Measurements from ENCODE around the gene KRT5.

Gene KRT5

GRCh38 chr12:52542785-52543318 lies 22.7 kb upstream of the KRT5 start:
- no peak overlapping the region for H3K27ac ChIP-seq
- no peak for TF ChIP-seq CTCF (conservative IDR thresholded peaks at IDR 0.05)
- TF ChIP-seq ZFX (IDR thresholded peaks at IDR 0.05) = no peak

DNA sequence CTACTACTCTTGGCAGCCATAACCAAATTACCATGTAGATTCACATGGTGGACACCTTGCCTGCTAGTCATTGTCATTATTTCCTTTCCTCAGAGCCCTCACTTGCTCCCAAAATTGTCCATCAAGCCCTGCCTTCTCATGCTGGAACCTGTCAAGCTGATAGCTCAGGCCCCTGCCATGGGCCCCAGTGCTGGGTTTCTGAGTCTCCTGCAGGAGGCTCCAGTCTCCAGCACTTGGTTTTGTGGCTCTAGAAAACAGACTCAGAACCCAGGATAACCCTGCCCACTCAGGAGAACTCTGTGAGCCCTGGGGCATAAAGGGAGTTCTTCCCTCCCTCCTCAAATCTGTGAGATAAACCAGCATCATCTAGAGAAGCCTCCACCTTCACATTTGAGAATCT lies 22.0 kb upstream of the KRT5 start:
- TF ChIP-seq CTCF (conservative IDR thresholded peaks at IDR 0.05) (no peak; the same call in 1 of the 2 replicates), ZFX (IDR thresholded peaks at IDR 0.05) (no peak)

DNA sequence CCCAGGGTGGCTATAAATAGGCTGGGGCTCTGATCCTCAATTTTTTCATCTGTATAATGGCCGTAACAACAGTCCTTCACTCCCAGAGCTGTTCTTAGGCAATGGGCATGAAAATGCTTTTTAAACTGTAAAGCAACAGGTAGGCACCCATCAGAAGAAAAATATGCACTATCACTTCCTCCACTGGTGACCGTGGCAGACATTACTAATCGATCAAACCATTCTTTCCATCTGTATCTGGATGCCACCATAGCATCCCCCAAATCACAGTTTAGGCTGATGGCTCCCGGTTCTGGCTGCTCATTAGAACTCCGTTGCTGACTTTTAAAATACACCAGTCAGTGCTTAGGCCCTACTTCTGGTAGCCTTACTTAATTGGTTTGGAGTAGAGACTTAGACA lies 21.5 kb upstream of the KRT5 start:
- H3K27ac ChIP-seq = no peak overlapping the region
- TF ChIP-seq ZFX (IDR thresholded peaks at IDR 0.05) (no peak), CTCF (conservative IDR thresholded peaks at IDR 0.05) (no peak)

More for the DNA sequence above, 22.0 kb upstream of the KRT5 start:
- H3K27ac ChIP-seq = no peak overlapping the region

- TF ChIP-seq CTCF (conservative IDR thresholded peaks at IDR 0.05) (no peak), ZFX (IDR thresholded peaks at IDR 0.05) (no peak)
- no peak overlapping the region for H3K27ac ChIP-seq
Measured at GRCh38 chr12:52540531-52540930, 20.3 kb upstream of the KRT5 start.

DNA sequence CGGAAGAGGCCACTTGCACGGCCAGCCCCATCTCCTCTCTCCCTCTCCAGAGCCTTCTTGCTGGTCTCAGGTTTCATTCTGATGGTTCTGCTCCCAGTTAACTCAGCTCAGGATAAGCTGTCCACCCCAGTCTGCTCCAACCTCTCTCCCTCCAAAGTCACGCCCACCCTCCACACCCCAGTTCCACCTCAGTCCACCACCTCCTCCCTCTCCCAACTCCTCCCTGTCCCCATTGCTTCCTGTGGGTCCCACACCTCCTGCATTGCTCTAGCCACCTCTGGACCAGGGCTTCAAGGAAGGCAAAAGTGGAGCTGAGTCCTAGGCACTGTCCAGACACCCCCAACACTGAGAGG lies 19.6 kb upstream of the KRT5 start:
- no peak overlapping the region for H3K27ac ChIP-seq
- TF ChIP-seq ZFX (IDR thresholded peaks at IDR 0.05) = no peak
- TF ChIP-seq CTCF (conservative IDR thresholded peaks at IDR 0.05) = no peak

GRCh38 chr12:52539083-52539820 lies 19.1 kb upstream of the KRT5 start:
- no peak overlapping the region for H3K27ac ChIP-seq
- TF ChIP-seq ZFX (IDR thresholded peaks at IDR 0.05) (no peak), CTCF (conservative IDR thresholded peaks at IDR 0.05) (no peak)

GRCh38 chr12:52537101-52537500 lies 16.9 kb upstream of the KRT5 start:
- TF ChIP-seq ZFX (IDR thresholded peaks at IDR 0.05) = no peak
- TF ChIP-seq CTCF (conservative IDR thresholded peaks at IDR 0.05) = no peak
- no peak overlapping the region for H3K27ac ChIP-seq
